Tibial artery (tissue), 4 donors: Measurements from ENCODE around the gene FUOM.
"Not testable (repeated sequence)": the region's sequence is repeated elsewhere in the genome, so short reads cannot be mapped to it uniquely, and the experiment has no call there.

Experiments
- DNase-seq, 2 donors: peaks; one replicate each; pipeline ENCODE4 v3.0.0-alpha.2; 2019
- H3K27ac ChIP-seq, 2 donors: fragments of 200-600 bp; sonication (generic) in 1 of 2; 1 replicate in 1 of 2; 2 replicates in 1 of 2; pipeline ENCODE4 v1.5.1; 2018 to 2019; ENCODE audit warnings: mild to moderate bottlenecking in 1 of 2
- H3K27me3 ChIP-seq, 2 donors: fragments of 200-600 bp; sonication (generic) in 1 of 2; one replicate each; pipeline versions ENCODE4 v1.5.1 to v1.6.0; 2016 to 2019
- H3K36me3 ChIP-seq, 3 donors: fragments of 200-600 bp; sonication (generic) in 2 of 3; one replicate each; pipeline ENCODE4 v1.5.1; 2016 to 2019; ENCODE audit warnings: mild to moderate bottlenecking in 2 of 3
- H3K4me1 ChIP-seq, 4 donors: fragments of 200-600 bp; sonication (generic) in 2 of 4; 1 replicate in 3 of 4; 2 replicates in 1 of 4; pipeline ENCODE4 v1.5.1; 2016 to 2019
- H3K4me3 ChIP-seq, 2 donors: fragments of 200-600 bp; sonication (generic) in 1 of 2; 1 replicate in 1 of 2; 2 replicates in 1 of 2; pipeline ENCODE4 v1.5.1; 2018 to 2019; ENCODE audit warnings: mild to moderate bottlenecking in 2 of 2
- H3K9me3 ChIP-seq, 3 donors: fragments of 200-600 bp; sonication (generic) in 1 of 3; one replicate each; pipeline ENCODE4 v1.5.1; 2016 to 2019
- CTCF ChIP-seq, 2 experiments: fragments of 200-600 bp in 1 of 2; fragments of 450-650 bp in 1 of 2; IDR thresholded peaks; one replicate each; pipeline ENCODE4 v1.5.1; 2017 to 2019; ENCODE audit warnings: antibody characterized with exemption in 2 of 2, mild to moderate bottlenecking in 1 of 2, moderate library complexity in 1 of 2
- intact Hi-C: fragments of 100-400 bp; cut with DNase I; formaldehyde crosslinking; loops from one replicate; pipeline ENCODE4 v1.15.0; 2023; ENCODE audit warnings: low total_unique reads

The FUOM gene

GRCh38 chr10:133379152-133379800 is 21.5 kb upstream of the FUOM start, which contains the start of gene PAOX:
Gene PAOX (plus strand): TSS chr10:133379262. CDS start chr10:133379317, 55 bp downstream.
- H3K27ac ChIP-seq = peak within 1 kb of the TSS; percentile 82 to 95
- peak within 1 kb of the TSS; percentile 81 to 96 for H3K4me3 ChIP-seq
- no peak for TF ChIP-seq CTCF (IDR thresholded peaks at IDR 0.05)
- no peaks in the 10 kb centered on the region for H3K27me3 ChIP-seq
- peak; percentile 57 to 83 for DNase-seq
- intact Hi-C loops = loop anchor here (5.0 kb wide), 1 partner anchor 117 kb away; no protein-coding TSS in a partner anchor
- peaks cover 0 to 22% (median 18%) of the 10 kb centered on the region in 4 donors for H3K4me1 ChIP-seq
- H3K36me3 ChIP-seq = peaks cover 4 to 15% (median 9%) of the 10 kb centered on the region in 3 donors
- H3K9me3 ChIP-seq = no peaks in the 10 kb centered on the region

GRCh38 chr10:133378251-133379096 is 20.7 kb upstream of the FUOM start:
- peak in 1 of 2 donors; percentile 82 for DNase-seq
- H3K9me3 ChIP-seq = no peaks in the 10 kb centered on the region
- peak overlapping the region; percentile 81 to 96 for H3K4me3 ChIP-seq
- no peaks in the 10 kb centered on the region for H3K27me3 ChIP-seq
- intact Hi-C loops = loop anchor here (5.0 kb wide), 1 partner anchor 116 kb away; no protein-coding TSS in a partner anchor
- peaks cover 0 to 7% (median 3%) of the 10 kb centered on the region in 3 donors for H3K36me3 ChIP-seq
- TF ChIP-seq CTCF (IDR thresholded peaks at IDR 0.05) = no peak
- H3K4me1 ChIP-seq = peaks cover 0 to 28% (median 21%) of the 10 kb centered on the region in 4 donors
- H3K27ac ChIP-seq = peak overlapping the region; percentile 82 to 95

- Histone ChIP-seq H3K4me3 (peak overlapping the region; percentile 81 to 96), H3K27me3 (no peaks in the 10 kb centered on the region), H3K9me3 (no peaks in the 10 kb centered on the region), H3K36me3 (peaks cover 0 to 3% (median 3%) of the 10 kb centered on the region in 3 donors), H3K27ac (peak overlapping the region; percentile 82 to 95), H3K4me1 (peaks cover 0 to 28% (median 21%) of the 10 kb centered on the region in 4 donors)
- no peak for DNase-seq
- intact Hi-C loops = loop anchor here (5.0 kb wide), 1 partner anchor 116 kb away; no protein-coding TSS in a partner anchor
- no peak for TF ChIP-seq CTCF (IDR thresholded peaks at IDR 0.05)
These were observed 20.0 kb upstream of the FUOM start for GRCh38 chr10:133377818-133378250.

- DNase-seq = no peak
- no peaks in the 10 kb centered on the region for H3K27me3 ChIP-seq
- peak overlapping the region; percentile 81 to 96 for H3K4me3 ChIP-seq
- peaks cover 0 to 33% (median 26%) of the 10 kb centered on the region in 4 donors for H3K4me1 ChIP-seq
- peak overlapping the region; percentile 82 to 95 for H3K27ac ChIP-seq
- intact Hi-C loops = loop anchor here (5.0 kb wide), 1 partner anchor 115 kb away; no protein-coding TSS in a partner anchor
- no peak for TF ChIP-seq CTCF (IDR thresholded peaks at IDR 0.05)
- H3K9me3 ChIP-seq = no peaks in the 10 kb centered on the region
- peaks cover 0 to under 1% (median 0%) of the 10 kb centered on the region in 3 donors for H3K36me3 ChIP-seq
These were observed 19.4 kb upstream of the FUOM start for GRCh38 chr10:133377025-133377817.

- not testable (repeated sequence) for H3K27ac ChIP-seq, H3K36me3 ChIP-seq, H3K4me3 ChIP-seq, H3K27me3 ChIP-seq, H3K9me3 ChIP-seq, DNase-seq
- peaks cover 0 to 40% (median 30%) of the 10 kb centered on the region in 4 donors for H3K4me1 ChIP-seq
- intact Hi-C loops = loop anchor here (5.0 kb wide), 1 partner anchor 114 kb away; no protein-coding TSS in a partner anchor
These were observed 18.4 kb upstream of the FUOM start for GRCh38 chr10:133376183-133376582.
